ENCODE data around the gene KRIT1. TPM values are rescaled to one million over a fixed set of nuclear protein-coding genes. Genes with fewer than 3 reads are reported as not detected.

KRIT1 gene
- total RNA-seq, 4 donors from 2014 or later = 50.8 to 86.7 (median 60.9) TPM

DNA sequence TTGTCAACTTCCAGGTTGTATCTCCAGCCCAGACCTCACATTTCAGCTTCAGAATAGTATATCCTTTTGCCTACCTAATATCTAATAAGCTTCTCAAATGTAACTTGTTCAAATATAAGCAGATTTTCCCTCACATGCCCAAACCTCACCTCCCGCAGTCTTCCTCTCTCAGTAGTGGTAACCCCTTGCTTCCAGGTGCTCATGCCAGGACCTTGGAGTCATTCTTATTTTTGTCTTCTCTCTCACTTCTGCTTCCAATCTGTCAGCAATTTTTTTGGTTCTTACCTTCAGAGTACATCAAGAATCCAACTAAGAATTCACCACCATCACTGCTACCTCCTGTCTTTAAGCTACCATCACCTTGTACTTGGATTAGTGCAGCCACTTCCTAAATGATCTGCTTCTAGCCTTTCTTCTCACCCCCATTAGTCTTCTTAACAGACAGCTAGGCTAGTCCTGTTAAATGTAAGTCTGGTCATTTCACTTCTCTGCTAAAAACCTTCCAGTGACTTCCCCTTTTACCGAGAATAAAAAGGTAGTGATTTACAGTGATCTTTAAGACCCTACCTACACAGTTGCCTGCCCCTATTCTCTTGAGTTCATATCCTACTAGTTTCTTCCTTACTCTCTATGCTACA lies 14.0 kb upstream of the KRIT1 start:
- TF ChIP-seq CTCF (IDR thresholded peaks at IDR 0.05; ENCODE audit: low read depth) = no peak

DNA sequence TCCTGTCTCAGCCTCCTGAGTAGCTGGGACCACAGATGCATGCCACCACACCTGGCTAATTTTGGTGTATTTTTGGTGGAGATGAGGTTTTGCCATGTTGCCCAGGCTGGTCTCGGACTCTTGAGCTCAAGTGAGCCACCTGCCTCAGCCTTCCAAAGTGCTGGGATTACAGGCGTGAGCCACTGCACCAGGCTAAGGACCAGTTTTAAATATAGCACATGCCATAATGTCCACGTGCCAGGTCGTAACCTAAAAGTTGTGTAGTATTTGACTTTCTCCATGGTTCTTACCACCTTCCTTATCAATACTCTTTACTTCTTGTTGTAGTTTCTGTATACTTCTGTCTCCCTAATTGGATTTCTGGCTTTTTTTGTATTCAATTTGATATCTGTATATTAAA lies 13.3 kb upstream of the KRIT1 start:
- no peak for TF ChIP-seq CTCF (IDR thresholded peaks at IDR 0.05; ENCODE audit: low read depth)

DNA sequence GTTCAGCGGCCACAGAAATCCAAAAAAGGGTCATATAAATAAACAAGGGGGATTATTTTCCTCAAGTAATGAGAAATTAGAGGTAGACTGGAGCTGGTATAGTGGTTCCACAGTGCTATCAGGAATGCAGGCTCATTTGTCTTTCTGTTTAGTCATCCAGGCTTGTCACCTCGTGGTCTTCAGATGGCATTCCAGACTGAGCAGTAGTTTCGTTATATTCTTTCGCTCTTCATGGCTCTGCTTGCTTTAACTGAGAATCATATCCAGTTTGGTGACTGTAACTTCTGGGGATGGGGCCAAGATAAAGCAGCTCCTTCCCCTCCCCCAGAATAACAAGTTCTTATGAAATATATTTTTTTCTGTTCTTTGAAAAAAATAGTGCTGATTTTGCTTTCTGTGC lies 9.6 kb upstream of the KRIT1 start:
- no peak for TF ChIP-seq CTCF (IDR thresholded peaks at IDR 0.05; ENCODE audit: low read depth)

DNA sequence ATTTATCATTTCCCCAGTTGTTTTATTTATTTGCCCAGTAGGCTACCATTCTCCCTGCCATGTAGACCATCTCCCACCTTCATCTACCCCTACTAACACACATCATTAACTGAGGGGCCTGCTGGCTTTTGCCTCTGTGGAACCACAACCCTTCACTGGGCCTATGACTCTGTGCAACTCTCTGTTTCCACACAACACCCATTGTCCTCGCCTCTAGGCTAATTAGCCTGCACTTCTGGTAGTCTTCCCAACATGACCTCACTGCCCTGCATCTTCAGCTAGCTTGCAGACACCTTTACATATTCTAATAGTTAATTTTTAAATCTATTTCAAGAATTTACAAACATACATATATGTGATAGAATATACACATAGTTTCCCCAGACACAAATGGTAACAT lies 7.5 kb upstream of the KRIT1 start:
- no peak for TF ChIP-seq CTCF (IDR thresholded peaks at IDR 0.05; ENCODE audit: low read depth)

GRCh38 chr7:92251181-92251580 lies 5.5 kb upstream of the KRIT1 start:
- TF ChIP-seq CTCF (IDR thresholded peaks at IDR 0.05; ENCODE audit: low read depth) = no peak

GRCh38 chr7:92250603-92251002 lies 4.9 kb upstream of the KRIT1 start:
- no peak for TF ChIP-seq CTCF (IDR thresholded peaks at IDR 0.05; ENCODE audit: low read depth)

- no peak for TF ChIP-seq CTCF (IDR thresholded peaks at IDR 0.05; ENCODE audit: low read depth)
Observed at GRCh38 chr7:92246360-92247101, 817 bp upstream of the KRIT1 start.

Measured in subcutaneous adipose tissue (tissue), 4 donors.